GM23248 (cell line): Measurements from ENCODE around the gene ZNF710.

Source experiments
- EZH2 ChIP-seq: fragments of 200-600 bp; sonication (generic); IDR thresholded peaks from 2 replicates; pipeline ENCODE4 v1.6.1; 2018; ENCODE audit warnings: antibody characterized with exemption, mild to moderate bottlenecking; ENCODE audit not compliant: insufficient read depth, poor library complexity, severe bottlenecking
- EZH2phosphoT487 ChIP-seq: fragments of 200-600 bp; sonication (generic); IDR thresholded peaks from 2 replicates; pipeline ENCODE4 v1.6.1; 2018; ENCODE audit warnings: antibody characterized with exemption, moderate library complexity, mild to moderate bottlenecking, low read depth; ENCODE audit not compliant: insufficient read depth

- TF ChIP-seq EZH2phosphoT487: no peak
- TF ChIP-seq EZH2: no peak
Observed at GRCh38 chr15:90036806-90037510, 35.8 kb downstream of the ZNF710 start.
